ENCODE data around the gene MAST1.
A peak's percentile ranks its signal among the peaks of the same experiment; 100 is the strongest.

The MAST1 gene

GRCh38 chr19:12821761-12822160 is 16.6 kb upstream of the MAST1 start:
- H3K36me3 ChIP-seq (ENCODE audit: control insufficient read depth in 2 of 2, insufficient read depth in 1 of 2, low read length in 2 of 2): peaks cover 0 to 6% of the 10 kb centered on the region in 2 experiments; a peak in 2 of 3 replicates
- TF ChIP-seq ZNF24 (tag by site-specific recombination; IDR thresholded peaks at IDR 0.05): peak; percentile 38; the same call in 1 of the 2 replicates
- TF ChIP-seq SP7 (tag by site-specific recombination; IDR thresholded peaks at IDR 0.05): 0 out of 2 replicates have a peak, but pooled peaks have one; percentile 32
- no peak for TF ChIP-seq ZNF140 (tag by site-specific recombination; IDR thresholded peaks at IDR 0.05)
- peak; percentile 34; the same call in 1 of the 2 replicates for TF ChIP-seq GLIS1 (tag by site-specific recombination; IDR thresholded peaks at IDR 0.05)
- no peak for TF ChIP-seq ZNF223 (tag by site-specific recombination; IDR thresholded peaks at IDR 0.05)
- no peak for TF ChIP-seq BCL6B (tag by site-specific recombination; IDR thresholded peaks at IDR 0.05)
- peak; percentile 54; the same call in 1 of the 2 replicates for TF ChIP-seq PRDM1 (tag by site-specific recombination; IDR thresholded peaks at IDR 0.05)
- TF ChIP-seq BCL11A (tag by site-specific recombination; IDR thresholded peaks at IDR 0.05; ENCODE audit: low read depth): no peak
- TF ChIP-seq ZBTB17 (tag by site-specific recombination; IDR thresholded peaks at IDR 0.05): peak; percentile 27; the same call in 1 of the 2 replicates
- peak; percentile 79; the same call in 1 of the 2 replicates for TF ChIP-seq ZNF184 (tag by site-specific recombination; IDR thresholded peaks at IDR 0.05)
- TF ChIP-seq ZEB2 (tag by site-specific recombination; IDR thresholded peaks at IDR 0.05): no peak
- no peak for TF ChIP-seq ZNF416 (tag by site-specific recombination; IDR thresholded peaks at IDR 0.05)
- peak; percentile 52; the same call in 1 of the 2 replicates for TF ChIP-seq YY1 (tag by site-specific recombination; IDR thresholded peaks at IDR 0.05)
- peak; percentile 34; the same call in 1 of the 2 replicates for TF ChIP-seq IKZF3 (tag by site-specific recombination; IDR thresholded peaks at IDR 0.05)
- TF ChIP-seq ZNF629 (tag by site-specific recombination; IDR thresholded peaks at IDR 0.05): peak; percentile 68
- TF ChIP-seq ZNF639 (tag by site-specific recombination; IDR thresholded peaks at IDR 0.05): peak; percentile 29; the same call in 1 of the 2 replicates
- no peak for TF ChIP-seq MZF1 (tag by site-specific recombination; IDR thresholded peaks at IDR 0.05; ENCODE audit: borderline replicate concordance)
- peak; percentile 12 for TF ChIP-seq SETDB1 (IDR thresholded peaks at IDR 0.05; ENCODE audit: insufficient read length, low read length)
- TF ChIP-seq ZNF280D (tag by site-specific recombination; IDR thresholded peaks at IDR 0.05): peak; percentile 94; the same call in 1 of the 2 replicates
- TF ChIP-seq ZNF404 (tag by site-specific recombination; IDR thresholded peaks at IDR 0.05): no peak
- no peak for TF ChIP-seq ZNF174 (tag by site-specific recombination; IDR thresholded peaks at IDR 0.05)
- no peaks in the 10 kb centered on the region for H3K4me1 ChIP-seq (ENCODE audit: control insufficient read depth, insufficient read depth, low read length)
- POLR2A ChIA-PET: interaction anchor here (1.0 to 2.0 kb wide), 2 partner anchors 14 to 15 kb away, joined by 3 to 7 read pairs; partner anchors contain the start of gene RNASEH2A
- H3K4me3 ChIP-seq (ENCODE audit: low read depth, low read length): no peak overlapping the region
- CTCF ChIA-PET: interaction anchor here (0.6 to 2.0 kb wide), 4 partner anchors 12 to 26 kb away, joined by 3 to 8 read pairs (median 5); partner anchors contain the start of gene RTBDN
- H3K27ac ChIP-seq (ENCODE audit: extremely low read depth, low read depth, low read length): no peak overlapping the region
- no peaks in the 10 kb centered on the region for H3K9me3 ChIP-seq (ENCODE audit: control insufficient read depth, insufficient read depth, low read depth, low read length)
